Esophagus squamous epithelium (tissue), 5 donors: ENCODE results near the gene RBM19. TPM values are rescaled to one million over a fixed set of nuclear protein-coding genes. Genes with fewer than 3 reads are reported as not detected.

ENCODE experiments used
- DNase-seq: peaks from one replicate; lab custom pipeline; 2025; lab: John Stamatoyannopoulos, UW
- H3K27ac ChIP-seq, 4 donors: fragments of 200-600 bp; sonication (generic); one replicate each; pipeline ENCODE4 v1.5.1; 2016 to 2019; ENCODE audit warnings: mild to moderate bottlenecking in 1 of 4
- H3K27me3 ChIP-seq, 4 donors: fragments of 200-600 bp; sonication (generic); 1 replicate in 3 of 4; 2 replicates in 1 of 4; pipeline versions ENCODE4 v1.5.1 to v1.6.0; 2017 to 2021; ENCODE audit warnings: antibody characterized with exemption in 1 of 4
- H3K36me3 ChIP-seq, 3 donors: fragments of 200-600 bp; sonication (generic); one replicate each; pipeline ENCODE4 v1.5.1; 2016 to 2019
- H3K4me1 ChIP-seq, 3 donors: fragments of 200-600 bp; sonication (generic); one replicate each; pipeline ENCODE4 v1.5.1; 2017 to 2019
- H3K4me3 ChIP-seq, 4 donors: fragments of 200-600 bp; sonication (generic); 1 replicate in 3 of 4; 2 replicates in 1 of 4; pipeline ENCODE4 v1.5.1; 2016 to 2019; ENCODE audit warnings: mild to moderate bottlenecking in 2 of 4, moderate library complexity in 1 of 4
- H3K9me3 ChIP-seq, 3 donors: fragments of 200-600 bp; sonication (generic); one replicate each; pipeline ENCODE4 v1.5.1; 2016 to 2019
- CTCF ChIP-seq, 6 experiments: fragments of 450-650 bp in 4 of 6; fragments of 200-600 bp in 2 of 6; sonication (generic) in 2 of 6; IDR thresholded peaks; one replicate each; pipeline ENCODE4 v1.5.1; 2016 to 2019; ENCODE audit warnings: antibody characterized with exemption in 6 of 6, mild to moderate bottlenecking in 4 of 6, moderate library complexity in 4 of 6
- POLR2A ChIP-seq, 4 donors: fragments of 450-650 bp; IDR thresholded peaks; one replicate each; pipeline ENCODE4 v1.6.1; 2017; ENCODE audit warnings: antibody characterized with exemption in 4 of 4, mild to moderate bottlenecking in 4 of 4, moderate library complexity in 3 of 4
- WGBS, 2 donors: methylation state at CpG; one replicate each; pipeline ENCODE4 v1.1.5; 2018; 5-methylcytosine and 5-hydroxymethylcytosine counted together
- intact Hi-C: fragments of 100-400 bp; cut with DNase I; formaldehyde crosslinking; loops from one replicate; pipeline ENCODE4 v1.15.0; 2022
- total RNA-seq, 4 donors: library from RNA; depleted of rRNA; stranded (reverse); fragments of >200 nt; gene quantifications; one replicate each; pipeline ENCODE4 v1.1.0, GENCODE V29; 2016
- donor health status: DM: yes; HTN: yes; CAD: no.

Gene RBM19
- total RNA-seq, 4 donors from 2014 or later = 13.1 to 32.8 (median 27.4) TPM

GRCh38 chr12:113820842-113821241 lies 145.3 kb downstream of the RBM19 start:
- Histone ChIP-seq H3K27ac (no peak overlapping the region), H3K27me3 (no peaks in the 10 kb centered on the region), H3K4me3 (no peak overlapping the region), H3K9me3 (no peaks in the 10 kb centered on the region), H3K36me3 (peaks cover 0 to 59% (median 8%) of the 10 kb centered on the region in 3 donors), H3K4me1 (no peaks in the 10 kb centered on the region)
- no peak for DNase-seq
- WGBS, 2 donors = 91% methylated on average over 8 of the region's 8 CpGs; no CpG with 5 or more reads in 1 of the 2 donors
- TF ChIP-seq POLR2A (IDR thresholded peaks at IDR 0.05) = no peak
- TF ChIP-seq CTCF (IDR thresholded peaks at IDR 0.05) = no peak
- intact Hi-C loops = no loop called here

GRCh38 chr12:113820309-113820708 lies 145.8 kb downstream of the RBM19 start:
- Histone ChIP-seq H3K27me3 (no peaks in the 10 kb centered on the region), H3K27ac (no peak overlapping the region), H3K36me3 (peaks cover 0 to 57% (median 8%) of the 10 kb centered on the region in 3 donors), H3K9me3 (no peaks in the 10 kb centered on the region), H3K4me3 (no peak overlapping the region), H3K4me1 (no peaks in the 10 kb centered on the region)
- no peak for TF ChIP-seq POLR2A (IDR thresholded peaks at IDR 0.05)
- TF ChIP-seq CTCF (IDR thresholded peaks at IDR 0.05) = no peak
- DNase-seq = no peak
- WGBS, 2 donors = 86 to 93% methylated on average over 14 to 15 of the region's 15 CpGs
- intact Hi-C loops = no loop called here

DNA sequence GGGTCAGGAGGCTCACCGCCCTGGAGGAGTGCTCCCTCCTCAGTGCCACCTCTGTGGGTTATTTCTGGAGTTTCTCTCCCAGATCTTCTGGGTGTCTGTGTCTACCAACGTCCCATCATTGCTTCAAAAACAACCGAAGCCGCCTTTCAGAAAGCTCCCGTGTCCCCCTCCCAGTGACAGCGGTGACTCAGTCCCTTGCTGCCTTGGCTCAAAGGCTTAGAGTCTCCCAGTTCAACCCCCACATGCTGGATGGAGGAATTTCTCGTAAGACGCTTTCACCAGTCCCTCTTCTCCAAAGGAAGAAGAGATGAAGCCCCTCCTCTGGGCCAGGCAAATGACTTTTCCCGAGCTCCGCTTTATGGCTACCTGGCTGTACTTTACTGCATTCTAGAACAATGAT lies 146.6 kb downstream of the RBM19 start:
- no peaks in the 10 kb centered on the region for H3K4me1 ChIP-seq
- 96% methylated on average over 5 to 10 of the region's 10 CpGs for WGBS, 2 donors
- intact Hi-C loops = no loop called here
- H3K9me3 ChIP-seq = no peaks in the 10 kb centered on the region
- H3K27ac ChIP-seq = no peak overlapping the region
- H3K4me3 ChIP-seq = no peak overlapping the region
- H3K36me3 ChIP-seq = peaks cover 0 to 57% (median 8%) of the 10 kb centered on the region in 3 donors
- no peaks in the 10 kb centered on the region for H3K27me3 ChIP-seq
- no peak for TF ChIP-seq POLR2A (IDR thresholded peaks at IDR 0.05)
- TF ChIP-seq CTCF (IDR thresholded peaks at IDR 0.05) = no peak
- DNase-seq = no peak

DNA sequence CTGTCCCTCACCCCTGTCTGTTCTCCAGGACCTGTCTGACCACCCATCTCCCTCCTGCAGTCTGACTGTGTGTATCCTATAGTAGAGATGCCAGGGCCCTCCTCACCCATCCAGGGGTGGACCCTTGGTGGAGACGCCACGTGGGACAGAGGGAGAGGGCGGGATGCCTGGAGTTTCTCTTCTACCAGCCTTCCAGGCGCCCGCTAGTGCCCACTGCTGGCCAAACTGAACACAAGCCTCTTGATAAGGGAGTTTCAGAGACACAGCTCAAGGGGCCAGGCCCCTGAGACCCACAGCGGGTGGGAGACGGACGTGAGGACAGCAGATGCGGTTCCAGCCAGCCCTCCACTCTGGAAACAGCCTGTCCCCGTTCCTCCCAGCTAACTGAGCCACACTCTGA lies 147.3 kb downstream of the RBM19 start:
- no peak overlapping the region for H3K27ac ChIP-seq
- intact Hi-C loops = no loop called here
- H3K4me1 ChIP-seq = no peaks in the 10 kb centered on the region
- no peaks in the 10 kb centered on the region for H3K27me3 ChIP-seq
- no peaks in the 10 kb centered on the region for H3K9me3 ChIP-seq
- WGBS, 2 donors = 92 to 94% methylated on average over 4 to 6 of the region's 10 CpGs
- H3K36me3 ChIP-seq = peaks cover 0 to 54% (median 8%) of the 10 kb centered on the region in 3 donors
- no peak overlapping the region for H3K4me3 ChIP-seq
- DNase-seq = no peak
- TF ChIP-seq CTCF (IDR thresholded peaks at IDR 0.05) = peak in 1 of 6 experiments; percentile 9
- no peak for TF ChIP-seq POLR2A (IDR thresholded peaks at IDR 0.05)

DNA sequence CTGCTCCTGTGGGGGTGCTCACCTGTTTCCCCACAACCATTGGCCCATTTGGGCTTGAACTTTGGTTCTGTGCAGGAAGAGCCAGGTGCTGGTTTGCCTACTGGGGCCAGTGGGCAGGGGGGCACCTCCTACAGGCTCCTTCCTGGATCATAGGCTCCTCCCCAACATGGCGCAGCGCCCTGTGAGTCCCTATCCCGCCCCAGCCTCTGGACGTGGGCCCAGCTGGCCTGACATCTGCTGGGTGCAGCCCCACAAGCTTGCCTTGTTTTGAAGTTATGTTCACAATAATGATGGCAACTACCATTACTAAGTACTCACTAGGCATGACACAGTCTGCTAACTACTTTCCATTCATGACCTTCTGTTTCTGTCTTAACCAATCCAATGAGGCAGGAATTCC lies 147.8 kb downstream of the RBM19 start:
- WGBS, 2 donors = 68 to 75% methylated on average over 4 of the region's 4 CpGs
- Histone ChIP-seq H3K4me3 (no peak overlapping the region), H3K4me1 (no peaks in the 10 kb centered on the region), H3K9me3 (no peaks in the 10 kb centered on the region), H3K27me3 (no peaks in the 10 kb centered on the region), H3K27ac (no peak overlapping the region), H3K36me3 (peaks cover 0 to 50% (median 8%) of the 10 kb centered on the region in 3 donors)
- no peak for DNase-seq
- TF ChIP-seq CTCF (IDR thresholded peaks at IDR 0.05) (no peak), POLR2A (IDR thresholded peaks at IDR 0.05) (no peak)
- intact Hi-C loops = no loop called here
